SW 1271 (cell line): ENCODE results near the gene SNAP25.
A peak's percentile ranks its signal among the peaks of the same experiment; 100 is the strongest.

Experiments
- DNase-seq, 2 experiments: peaks; one replicate each; lab custom pipeline; 2025; lab: John Stamatoyannopoulos, UW

The SNAP25 gene

DNA sequence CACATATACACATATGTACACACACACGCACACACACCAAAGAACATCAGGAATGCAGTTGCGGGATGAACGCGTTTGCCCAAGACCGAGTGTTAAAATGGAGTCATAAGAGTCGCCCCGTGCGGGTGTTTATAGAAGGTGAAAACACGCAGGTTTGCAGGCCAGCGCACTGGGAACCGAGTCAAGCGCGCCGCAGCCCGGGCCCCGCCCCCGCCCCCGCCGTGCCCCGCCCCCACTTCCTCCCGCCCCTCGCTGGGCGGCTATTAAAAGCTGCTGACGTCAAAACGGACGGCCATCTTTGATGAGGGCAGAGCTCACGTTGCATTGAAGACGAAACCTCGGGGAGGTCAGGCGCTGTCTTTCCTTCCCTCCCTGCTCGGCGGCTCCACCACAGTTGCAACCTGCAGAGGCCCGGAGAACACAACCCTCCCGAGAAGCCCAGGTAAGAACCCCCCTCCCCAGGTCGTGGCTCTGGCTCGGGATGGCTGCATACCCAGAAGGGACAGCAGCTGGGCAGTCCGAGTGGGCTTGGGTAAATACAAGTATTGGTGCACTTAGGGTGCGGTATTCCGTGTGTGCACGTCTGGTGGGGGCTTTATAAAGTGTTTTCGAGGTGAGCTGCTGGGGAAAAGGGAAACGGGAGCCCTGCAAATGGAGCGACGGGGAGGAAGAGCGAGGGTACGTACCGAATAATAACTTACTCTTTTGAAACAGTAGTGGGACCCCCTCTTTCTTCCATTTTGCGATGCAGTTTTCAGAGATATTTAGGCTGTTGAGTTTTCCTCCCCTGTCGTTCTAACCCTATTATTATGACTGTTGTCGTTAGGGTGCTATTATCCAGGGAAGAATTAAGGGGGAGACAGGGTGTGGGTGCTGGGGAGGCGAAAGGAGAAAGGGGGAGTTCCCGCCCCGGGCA lies at the start of gene SNAP25:
Gene SNAP25 (plus strand): TSS at position 295 of the 916 bp plus-strand sequence. CDS start 56,662 bp downstream, outside the sequence.
- DNase-seq: peak; percentile 34 to 87

DNA sequence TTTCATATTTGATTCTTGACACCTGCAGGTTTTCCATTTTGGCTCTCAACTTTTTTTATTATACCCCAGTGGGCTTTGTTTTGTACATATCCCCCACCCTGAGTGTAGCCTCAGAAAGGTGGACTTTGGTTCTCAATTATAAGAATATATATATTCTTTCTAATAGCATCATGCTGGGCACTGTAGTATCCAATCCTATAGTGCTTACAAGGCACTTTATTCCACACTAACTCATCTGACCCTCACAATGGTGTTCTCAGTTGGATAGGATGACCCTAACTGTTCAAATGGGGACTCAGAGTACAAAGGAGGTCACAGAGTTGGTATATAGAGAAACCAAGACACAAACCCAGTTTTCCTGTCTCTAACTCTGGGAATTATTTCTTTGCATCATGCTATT lies 48.9 kb upstream of the SNAP25 start:
- no peak for DNase-seq

- DNase-seq: no peak
Observed at GRCh38 chr20:10170261-10170660, 48.4 kb upstream of the SNAP25 start.

GRCh38 chr20:10171864-10172751 lies 46.5 kb upstream of the SNAP25 start:
- peak in 1 of 2 experiments; percentile 10 for DNase-seq

DNA sequence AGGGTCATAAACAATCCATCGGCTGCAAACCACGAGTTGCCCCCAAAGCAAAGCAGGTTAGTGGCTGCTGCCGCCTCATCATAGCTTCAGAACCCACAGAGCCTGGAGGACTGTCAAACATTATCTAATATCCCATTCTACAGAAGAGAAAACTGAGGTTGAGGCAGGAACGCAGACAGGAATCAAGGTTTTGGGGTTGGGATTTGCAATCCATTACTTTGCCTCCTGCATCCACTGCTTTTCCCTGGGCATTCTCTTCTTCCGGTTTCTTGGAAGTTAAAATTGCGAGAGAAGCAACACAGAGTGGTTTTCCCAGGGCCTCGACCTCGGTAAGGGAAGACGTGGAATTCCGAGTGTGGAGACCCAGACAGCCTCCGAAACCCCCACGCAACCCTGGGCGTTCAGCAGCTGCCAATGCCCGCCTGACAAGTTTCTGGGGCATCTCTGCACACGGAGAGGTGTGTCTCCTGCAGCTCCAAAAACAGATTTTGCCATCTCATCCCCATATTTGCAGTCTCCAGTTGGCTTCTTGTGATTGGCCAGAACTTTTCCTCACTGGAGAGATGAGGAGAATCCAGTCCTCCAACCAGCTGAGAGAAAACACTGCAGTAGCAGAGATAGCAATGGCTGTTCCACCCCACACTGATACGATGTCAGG lies 45.5 kb upstream of the SNAP25 start:
- no peak for DNase-seq

- DNase-seq: no peak
Observed at GRCh38 chr20:10174400-10174799, 44.2 kb upstream of the SNAP25 start.

GRCh38 chr20:10177326-10177725 lies 41.3 kb upstream of the SNAP25 start:
- no peak for DNase-seq

DNA sequence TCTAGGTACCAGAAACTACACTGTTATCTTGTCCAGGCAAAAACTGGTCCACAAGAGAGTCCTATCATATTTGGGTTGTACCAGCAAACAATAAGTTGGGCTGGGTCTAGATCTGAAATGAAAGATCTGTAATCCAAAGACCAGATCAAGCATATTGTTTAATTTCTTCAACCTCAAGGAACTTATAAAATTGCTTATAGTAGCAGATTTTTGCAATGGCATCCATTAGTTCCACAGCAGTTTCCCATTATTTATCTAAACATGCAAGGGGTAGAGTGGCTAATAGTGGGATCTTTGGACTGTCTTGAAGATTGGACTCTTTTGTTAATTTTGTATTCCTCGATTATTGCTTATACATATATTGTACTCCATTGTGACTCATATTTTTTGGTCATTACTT lies 40.5 kb upstream of the SNAP25 start:
- DNase-seq: no peak

- DNase-seq: no peak
Observed at GRCh38 chr20:10178727-10179313, 39.8 kb upstream of the SNAP25 start.

DNA sequence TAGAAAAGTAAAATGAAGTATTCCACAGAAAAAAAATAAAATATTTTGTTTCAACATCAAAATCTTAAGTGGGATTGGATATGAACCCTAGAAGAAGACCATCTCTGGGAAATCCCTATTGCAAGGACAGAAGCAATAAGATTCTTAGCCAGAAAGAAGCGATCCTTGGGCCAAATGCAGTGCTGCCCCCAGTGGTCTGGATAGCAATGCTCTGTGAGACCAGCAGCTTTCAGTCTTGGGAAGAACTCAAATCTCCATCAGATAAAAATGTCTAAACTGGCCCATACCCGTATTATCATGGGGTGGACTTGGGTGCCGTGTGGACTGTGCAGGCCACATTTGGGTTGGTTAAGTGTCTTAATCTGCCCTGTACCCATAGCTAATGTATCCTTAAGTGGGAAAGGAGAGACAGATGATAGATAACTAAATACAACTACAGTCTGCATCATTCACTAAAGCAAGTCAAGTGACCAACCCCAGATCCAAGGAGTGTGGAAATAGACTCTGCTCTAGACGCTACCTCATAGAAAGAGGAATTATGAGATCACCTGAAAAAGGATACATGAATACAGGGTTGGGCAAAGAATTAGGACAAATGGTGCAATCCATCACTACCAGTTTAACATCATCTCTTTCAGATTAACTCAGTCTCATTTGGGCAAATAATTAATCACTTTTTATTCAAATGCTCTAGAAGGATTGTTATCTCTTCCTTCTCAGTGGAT lies 38.9 kb upstream of the SNAP25 start:
- DNase-seq: peak in 1 of 2 experiments; percentile 13

GRCh38 chr20:10180651-10181235 lies 37.9 kb upstream of the SNAP25 start:
- no peak for DNase-seq

DNA sequence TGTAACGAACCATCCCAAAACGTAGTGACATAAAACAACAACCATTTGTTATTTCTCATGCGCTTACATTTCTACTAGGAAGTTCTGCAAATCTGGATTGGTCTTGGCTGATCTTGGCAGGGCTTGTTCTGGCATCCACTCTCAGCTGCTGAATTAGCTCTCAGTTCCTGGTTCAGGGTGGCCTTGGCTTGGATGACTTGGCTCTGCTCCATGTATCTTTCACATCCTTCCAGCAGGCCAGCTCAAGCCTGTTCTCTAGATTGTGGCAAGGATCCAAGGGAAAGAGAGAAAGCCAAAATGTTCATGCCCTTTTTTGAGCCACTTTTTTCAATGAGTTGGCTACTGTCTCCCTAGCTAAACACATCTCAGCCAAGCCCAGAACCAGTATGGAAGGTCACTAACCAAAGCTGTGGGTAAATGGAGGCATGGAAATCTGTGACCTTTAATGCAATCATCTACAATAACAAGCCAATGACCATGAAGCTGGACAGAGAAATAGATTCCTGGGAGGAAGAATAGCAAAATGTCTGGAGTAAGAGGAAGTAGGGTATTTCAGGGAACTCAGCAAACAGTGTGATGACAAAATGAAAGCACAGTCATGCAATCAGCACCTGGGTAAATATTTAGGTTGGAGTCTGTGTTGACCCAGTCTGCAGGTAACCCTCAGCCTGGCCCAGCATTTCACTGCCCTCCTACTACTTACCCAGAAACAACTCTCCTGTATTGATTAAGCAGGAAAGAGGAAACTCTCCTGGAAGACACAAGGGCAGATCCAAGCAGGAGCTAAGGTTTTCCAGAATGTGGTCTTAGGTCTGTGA lies 32.7 kb upstream of the SNAP25 start:
- no peak for DNase-seq

DNA sequence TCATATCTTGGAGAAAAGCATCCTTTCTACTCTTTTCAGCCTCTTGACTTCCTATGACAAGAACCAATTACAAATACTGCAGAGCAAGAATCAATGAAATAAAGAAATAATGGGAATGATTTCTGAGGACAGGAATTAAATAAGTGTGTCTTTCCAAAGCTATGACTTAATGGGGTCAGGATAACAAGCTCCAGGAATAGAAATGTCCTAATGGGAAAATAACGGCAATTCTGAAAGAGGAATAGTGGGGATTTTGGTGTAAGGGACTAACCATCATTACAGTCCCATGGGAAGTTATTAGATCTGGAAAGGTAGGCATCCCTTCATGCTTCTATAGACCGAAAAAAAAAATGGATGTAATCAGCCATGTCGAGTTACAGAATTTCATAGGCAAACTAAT lies 28.2 kb upstream of the SNAP25 start:
- no peak for DNase-seq

- no peak for DNase-seq
Observed at GRCh38 chr20:10192171-10192570, 26.5 kb upstream of the SNAP25 start.

GRCh38 chr20:10194166-10194565 lies 24.5 kb upstream of the SNAP25 start:
- no peak for DNase-seq

GRCh38 chr20:10200330-10200729 lies 18.3 kb upstream of the SNAP25 start:
- no peak for DNase-seq

GRCh38 chr20:10201321-10201870 lies 17.2 kb upstream of the SNAP25 start:
- no peak for DNase-seq

DNA sequence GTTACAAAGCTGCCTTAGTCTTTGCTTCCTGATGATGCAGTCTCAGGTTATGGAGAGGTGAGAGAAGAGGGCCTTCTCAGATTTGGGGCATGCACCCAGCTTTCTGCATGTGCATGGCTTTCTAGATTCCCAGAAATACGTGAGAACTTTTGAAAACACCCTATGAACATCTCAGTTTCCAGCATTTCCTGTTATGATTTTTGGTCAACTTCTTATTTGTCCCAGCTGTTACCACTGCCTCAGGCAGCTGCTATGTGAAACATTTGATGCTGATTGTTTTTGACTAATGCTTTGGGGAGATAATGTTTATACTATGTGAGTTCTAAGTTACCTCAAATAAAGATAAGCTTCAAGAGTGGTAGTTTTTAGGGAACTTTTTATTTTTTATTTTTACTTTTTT lies 9.5 kb upstream of the SNAP25 start:
- no peak for DNase-seq

DNA sequence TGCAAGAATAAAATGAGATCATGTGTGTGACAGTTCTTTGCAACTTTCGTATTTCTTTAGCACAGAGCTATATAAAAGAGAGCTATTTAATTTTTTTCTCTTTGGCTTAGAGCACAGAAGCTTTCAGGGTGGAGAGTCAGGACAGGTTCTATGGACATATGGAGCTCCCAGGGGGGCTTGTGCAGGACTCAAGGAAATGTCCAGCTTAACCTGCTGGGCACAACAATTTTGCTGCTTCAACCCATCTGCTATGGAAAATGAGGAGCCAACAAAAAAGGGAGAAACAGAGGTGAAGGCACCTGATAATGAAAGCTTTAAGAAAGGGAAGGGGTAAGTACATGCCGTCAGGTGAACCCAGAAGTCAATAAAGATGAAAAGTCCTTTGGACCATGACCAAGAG lies 5.1 kb upstream of the SNAP25 start:
- DNase-seq: no peak
